ENCODE measurements around the gene STRN4. TPM values are rescaled to one million over a fixed set of nuclear protein-coding genes. Genes with fewer than 3 reads are reported as not detected.
A peak's percentile ranks its signal among the peaks of the same experiment; 100 is the strongest.

The STRN4 gene
- total and polyA plus RNA-seq, 9 of the 15 experiments (the other 6 are each of a cell fraction or from before 2014, with no cell fraction given): 0.62 to 83.7 (median 36.9) TPM

DNA sequence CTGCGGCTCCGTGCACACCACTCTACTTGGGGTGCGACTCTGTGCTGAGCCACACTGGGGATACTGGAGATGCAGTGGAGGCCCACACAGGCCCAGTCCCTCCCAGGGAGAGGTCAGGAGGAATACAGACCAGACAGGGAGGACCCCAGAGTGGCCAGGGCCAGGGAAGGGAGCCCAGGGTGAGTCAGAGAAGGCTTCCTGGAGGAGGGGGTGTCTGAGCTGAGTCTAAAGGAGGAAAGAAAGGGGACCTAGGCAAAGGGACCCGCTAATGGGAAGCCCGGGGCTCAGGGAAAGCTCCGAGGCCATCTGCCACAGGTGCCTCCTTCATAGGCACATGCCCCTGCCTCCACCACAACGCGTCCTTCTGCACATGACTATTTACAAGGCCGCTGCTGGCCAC, 16.1 kb downstream of the STRN4 start:
- POLR2A ChIA-PET: interaction anchor here (0.6 to 2.6 kb wide), 8 partner anchors 9 to 397 kb away, joined by 3 to 12 read pairs (median 5); no protein-coding TSS in a partner anchor
- FAIRE-seq: no peak
- TF ChIP-seq LEF1 (IDR thresholded peaks at IDR 0.05) (no peak), RBM34 (IDR thresholded peaks at IDR 0.05; ENCODE audit: borderline replicate concordance, insufficient read depth, low read length) (no peak), MEF2A (IDR thresholded peaks at IDR 0.05; ENCODE audit: control insufficient read depth, low read depth, low read length) (no peak), POLR2A (conservative IDR thresholded peaks at IDR 0.05) (no peak), HOMEZ (CRISPR knock-in tag; IDR thresholded peaks at IDR 0.05) (no peak), GATAD2A (IDR thresholded peaks at IDR 0.05) (no peak), ZFP36 (IDR thresholded peaks at IDR 0.05; ENCODE audit: low read depth, low read length, partially characterized antibody) (peak; percentile 70)

More for the DNA sequence above, 16.1 kb downstream of the STRN4 start:
- Histone ChIP-seq H3K9me3 (replicated peaks; ENCODE audit: control insufficient read depth, insufficient read depth, low read depth, low read length) (no peaks in the 10 kb centered on the region), H3K4me1 (replicated peaks in 1 of 2; ENCODE audit: control insufficient read depth in 2 of 2, insufficient read depth in 2 of 2, low read length in 2 of 2) (peaks cover 26 to 68% of the 10 kb centered on the region in 2 experiments), H3K9me1 (ENCODE audit: control insufficient read depth, insufficient read depth, low read length) (peaks cover 8% of the 10 kb centered on the region), H3K36me3 (ENCODE audit: control insufficient read depth, insufficient read depth, low read length) (peaks cover 99% of the 10 kb centered on the region), H2AFZ (ENCODE audit: low read depth, low read length) (no peak overlapping the region), H3K4me3 (no peak overlapping the region), H4K20me1 (replicated peaks; ENCODE audit: control insufficient read depth, insufficient read depth, low read length) (peaks cover 37% of the 10 kb centered on the region), H3K79me2 (ENCODE audit: control insufficient read depth, insufficient read depth, low read length) (peaks cover 62% of the 10 kb centered on the region), H3K4me2 (ENCODE audit: insufficient read depth, low read length) (no peak overlapping the region), H3K9ac (ENCODE audit: insufficient read depth in 1 of 2, low read depth in 2 of 2, low read length in 2 of 2) (peak overlapping the region; percentile 13 to 67; a peak in 3 of 4 replicates), H3K27me3 (ENCODE audit: control insufficient read depth in 2 of 2, insufficient read depth in 2 of 2, low read length in 2 of 2) (no peaks in the 10 kb centered on the region), H3K27ac (ENCODE audit: extremely low read depth, low read depth, low read length) (peak overlapping the region; percentile 75; the same call in 2 of the 3 replicates)
- intact Hi-C loops (cut with micrococcal nuclease): no loop called here
- DNase-seq (ENCODE audit: extremely low read depth in 1 of 4, low spot score in 3 of 4) (no peak), ATAC-seq (no peak)
- in situ Hi-C loops (cut with MboI): no loop called here
- CTCF ChIA-PET (ENCODE audit: low intra/inter-chr PET ratio): interaction anchor here (1.4 kb wide), 1 partner anchor 200 kb away, joined by 4 read pairs; no protein-coding TSS in a partner anchor
- WGBS (ENCODE audit: insufficient coverage, low coverage, missing lambda C conversion rate): 87% methylated on average over 9 of the region's 9 CpGs
- no TSS peak for BruUV-seq (replicated peaks)
